Endothelial cell of umbilical vein (primary cell): ENCODE measurements around the gene EFCC1. TPM values are rescaled to one million over a fixed set of nuclear protein-coding genes. Genes with fewer than 3 reads are reported as not detected.

Source experiments
- BruUV-seq: library from RNA; stranded (reverse); fragments of 400-500 nt; replicated peaks from 2 replicates; lab custom pipeline; 2021; lab: Mats Ljungman, UMichigan
- CTCF ChIA-PET: fragments of 300-600, 350-600 bp; sonication (Branson Sonifier 250); formaldehyde crosslinking; loops from one replicate; lab custom pipeline; 2021; ENCODE audit warnings: antibody characterized with exemption, inconsistent platforms; lab: Charles Lee
- POLR2A ChIA-PET: fragments of 300-600, 350-600 bp; sonication (Branson Sonifier 250); formaldehyde crosslinking; loops from one replicate; lab custom pipeline; 2021; ENCODE audit warnings: antibody characterized with exemption, inconsistent platforms; lab: Charles Lee
- DNase-seq: peaks from one replicate; pipeline ENCODE4 v3.0.0-alpha.2; 2011; ENCODE audit warnings: low read depth, low spot score
- FAIRE-seq: peaks from 2 replicates; lab custom pipeline; 2011; peaks lifted over from hg19 to GRCh38; lab: Jason Lieb, UNC
- H2AFZ ChIP-seq: 2 replicates; pipeline ENCODE4 v1.6.0; 2012; ENCODE audit warnings: low read depth, low read length, control low read depth, inconsistent platforms
- H3K27ac ChIP-seq: 2 replicates; pipeline ENCODE4 v1.5.1; 2011; ENCODE audit warnings: low read depth, mild to moderate bottlenecking, control low read depth, low read length, moderate library complexity; ENCODE audit not compliant: insufficient read depth
- H3K27me3 ChIP-seq, 2 experiments: 2 replicates each; pipeline versions ENCODE4 v1.6.0 to v1.6.1; 2011; ENCODE audit warnings: low read length in 2 of 2, mixed read lengths in 1 of 2; ENCODE audit not compliant: control insufficient read depth in 2 of 2, insufficient read depth in 2 of 2
- H3K36me3 ChIP-seq, 2 experiments: 2 replicates in 1 of 2; 3 replicates in 1 of 2; pipeline ENCODE4 v1.5.1; 2011; ENCODE audit warnings: low read length in 2 of 2, mild to moderate bottlenecking in 1 of 2, moderate library complexity in 1 of 2; ENCODE audit not compliant: control insufficient read depth in 2 of 2, insufficient read depth in 2 of 2; ENCODE audit errors: extremely low read depth in 1 of 2
- H3K4me1 ChIP-seq: 3 replicates; pipeline ENCODE4 v1.5.1; 2011; ENCODE audit warnings: mild to moderate bottlenecking, low read length; ENCODE audit not compliant: control insufficient read depth, insufficient read depth; ENCODE audit errors: extremely low read depth
- H3K4me2 ChIP-seq: 2 replicates; pipeline ENCODE4 v1.6.1; 2011; ENCODE audit warnings: low read length, control low read depth, mixed read lengths; ENCODE audit not compliant: insufficient read depth
- H3K4me3 ChIP-seq, 3 experiments: fragments of 200-600 bp in 1 of 3; sonication (generic), shearing (Covaris generic) in 1 of 3; replicated peaks in 1 of 3; 2 replicates each; pipeline ENCODE4 v1.5.1; 2011 to 2016; ENCODE audit warnings: control low read depth in 3 of 3, low read length in 3 of 3, mild to moderate bottlenecking in 2 of 3, inconsistent platforms in 1 of 3, low read depth in 1 of 3, moderate library complexity in 1 of 3; ENCODE audit not compliant: insufficient read depth in 1 of 3
- H3K79me2 ChIP-seq: 2 replicates; pipeline ENCODE4 v1.6.0; 2012; ENCODE audit warnings: low read length, inconsistent platforms; ENCODE audit not compliant: control insufficient read depth, insufficient read depth
- H3K9ac ChIP-seq: replicated peaks from 2 replicates; pipeline ENCODE3; 2011; ENCODE audit warnings: low read length, control low read depth; ENCODE audit not compliant: insufficient read depth; ENCODE audit errors: extremely low read depth
- H3K9me1 ChIP-seq: replicated peaks from 3 replicates; pipeline ENCODE4 v1.6.0; 2011; ENCODE audit warnings: mild to moderate bottlenecking, low read length; ENCODE audit not compliant: control insufficient read depth, insufficient read depth; ENCODE audit errors: extremely low read depth
- H3K9me3 ChIP-seq: replicated peaks from 2 replicates; pipeline ENCODE4 v1.5.1; 2012; ENCODE audit warnings: low read length, inconsistent platforms; ENCODE audit not compliant: control insufficient read depth, insufficient read depth
- H4K20me1 ChIP-seq: replicated peaks from 2 replicates; pipeline ENCODE3; 2011; ENCODE audit warnings: mild to moderate bottlenecking, low read length; ENCODE audit not compliant: control insufficient read depth, insufficient read depth; ENCODE audit errors: extremely low read depth
- EZH2 ChIP-seq: IDR thresholded peaks from 2 replicates; pipeline ENCODE4 v1.6.1; 2012; ENCODE audit warnings: borderline replicate concordance, low read depth, mild to moderate bottlenecking, moderate library complexity, low read length, inconsistent platforms; ENCODE audit not compliant: severe bottlenecking
- FOS ChIP-seq: IDR thresholded peaks from 2 replicates; pipeline ENCODE4 v1.6.1; 2011; ENCODE audit warnings: mild to moderate bottlenecking, low read length, moderate library complexity, borderline replicate concordance; ENCODE audit not compliant: insufficient read depth
- GATA2 ChIP-seq: IDR thresholded peaks from 2 replicates; pipeline ENCODE4 v1.7.0; 2011; ENCODE audit warnings: low read depth, mild to moderate bottlenecking, moderate library complexity, mixed read lengths, low read length; ENCODE audit not compliant: insufficient read length, insufficient read depth
- JUN ChIP-seq: IDR thresholded peaks from 2 replicates; pipeline ENCODE4 v1.6.1; 2011; ENCODE audit warnings: borderline replicate concordance, low read depth; ENCODE audit not compliant: insufficient read length, insufficient read depth
- MYC ChIP-seq: IDR thresholded peaks from one replicate; pipeline ENCODE4 v1.6.1; 2011; ENCODE audit warnings: mild to moderate bottlenecking, low read depth, low read length
- POLR2A ChIP-seq: IDR thresholded peaks from 2 replicates; pipeline ENCODE4 v1.6.1; 2012; ENCODE audit warnings: low read depth, mild to moderate bottlenecking, control low read depth, low read length
- POLR2AphosphoS5 ChIP-seq: IDR thresholded peaks from 2 replicates; pipeline ENCODE4 v1.6.1; 2012; ENCODE audit warnings: low read depth, mild to moderate bottlenecking, control low read depth, low read length, moderate library complexity; ENCODE audit not compliant: insufficient read depth
- dilution Hi-C: fragments of 300-500 bp; cut with MboI; formaldehyde crosslinking; loops from one replicate; pipeline ENCODE4 v1.15.0; 2019; ENCODE audit warnings: low sequenced_read_pairs; ENCODE audit not compliant: extremely low pct_ligation_motif_present
- intact Hi-C: fragments of 100-400 bp; cut with micrococcal nuclease; formaldehyde crosslinking; loops from one replicate; pipeline ENCODE4 v1.10.0; 2022
- polyA plus RNA-seq, 4 experiments: library from polyadenylated mRNA; depleted of rRNA in 3 of 4; stranded (reverse) in 3 of 4; unstranded in 1 of 4; fragments of >200 nt; gene quantifications; 2 replicates each; pipeline versions ENCODE4 v1.2.1 to v1.2.3, GENCODE V29; 2011 to 2012; ENCODE audit warnings: missing spikeins in 1 of 4
- total RNA-seq: library from RNA; stranded (reverse); gene quantifications from 2 replicates; pipeline ENCODE4 v1.2.3, GENCODE V29; 2021
- TF ChIP-seq, protein P1 (sequence below), 2 donors: IDR thresholded peaks; 1 replicate in 1 of 2; 2 replicates in 1 of 2; pipeline ENCODE4 v1.5.1; 2011; ENCODE audit warnings: low read length in 2 of 2, mild to moderate bottlenecking in 2 of 2, moderate library complexity in 2 of 2, control low read depth in 1 of 2, inconsistent platforms in 1 of 2, low read depth in 1 of 2; ENCODE audit not compliant: insufficient read depth in 1 of 2; ENCODE audit errors: extremely low read depth in 1 of 2
- TF ChIP-seq, protein P2 (sequence below): IDR thresholded peaks from 2 replicates; pipeline ENCODE4 v1.6.1; 2011; ENCODE audit not compliant: insufficient read depth, insufficient read length

EFCC1 gene
- total and polyA plus RNA-seq, 2 donors (not counting 3 experiments of a cell fraction or from before 2014, with no cell fraction given): 0.73 to 1.3 TPM

DNA sequence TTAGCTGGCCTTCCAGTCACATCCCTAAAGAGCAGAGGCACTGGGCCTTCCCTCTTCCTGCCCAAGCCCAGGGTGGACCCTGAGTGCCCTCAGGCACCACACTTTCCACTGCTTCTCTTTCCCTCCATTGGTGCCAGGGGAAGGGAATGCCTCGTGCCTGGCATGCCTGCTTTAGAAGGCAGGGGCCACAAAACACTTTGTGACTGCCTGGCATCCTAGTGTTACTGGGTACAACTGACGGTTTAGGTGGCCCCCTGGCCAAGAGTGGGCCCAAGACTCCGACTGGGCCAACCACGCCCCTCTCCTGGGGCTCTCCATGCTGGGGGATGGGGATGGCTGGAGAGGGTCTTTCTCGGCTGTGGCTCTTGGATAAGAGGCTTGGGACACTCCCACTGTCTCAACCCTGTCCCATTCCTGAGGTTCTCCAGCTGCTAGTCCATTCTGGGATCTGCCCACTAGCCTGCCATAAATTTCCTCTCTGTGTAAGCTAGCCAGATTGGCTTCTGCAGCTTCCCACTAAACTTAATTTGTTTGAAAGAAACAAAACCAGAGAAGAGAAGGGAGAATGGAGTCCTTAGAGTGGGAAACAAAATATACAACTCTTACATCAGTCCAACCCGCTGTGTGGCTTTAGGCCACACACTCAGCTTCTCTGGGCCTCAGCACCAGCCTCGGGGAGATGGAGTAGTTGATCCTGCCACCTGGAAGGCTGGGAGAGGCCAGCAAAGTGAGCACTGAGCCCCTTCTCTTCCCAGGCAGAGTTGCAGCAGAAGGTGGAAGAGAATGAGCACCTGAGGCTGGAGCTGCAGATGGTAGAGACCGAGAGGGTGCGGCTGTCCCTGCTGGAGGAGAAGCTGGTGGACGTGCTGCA is 35.4 kb downstream of the EFCC1 start:
- Histone ChIP-seq H3K79me2 (no peaks in the 10 kb centered on the region), H3K4me1 (no peaks in the 10 kb centered on the region), H3K9ac (no peak overlapping the region), H3K4me3 (no peak overlapping the region), H3K27ac (no peak overlapping the region), H3K9me3 (no peaks in the 10 kb centered on the region), H4K20me1 (no peaks in the 10 kb centered on the region), H3K4me2 (no peak overlapping the region), H3K36me3 (no peaks in the 10 kb centered on the region), H2AFZ (no peak overlapping the region), H3K27me3 (no peaks in the 10 kb centered on the region), H3K9me1 (no peaks in the 10 kb centered on the region)
- dilution Hi-C loops: no loop called here
- intact Hi-C loops: no loop called here
- TF ChIP-seq, protein P1, sequence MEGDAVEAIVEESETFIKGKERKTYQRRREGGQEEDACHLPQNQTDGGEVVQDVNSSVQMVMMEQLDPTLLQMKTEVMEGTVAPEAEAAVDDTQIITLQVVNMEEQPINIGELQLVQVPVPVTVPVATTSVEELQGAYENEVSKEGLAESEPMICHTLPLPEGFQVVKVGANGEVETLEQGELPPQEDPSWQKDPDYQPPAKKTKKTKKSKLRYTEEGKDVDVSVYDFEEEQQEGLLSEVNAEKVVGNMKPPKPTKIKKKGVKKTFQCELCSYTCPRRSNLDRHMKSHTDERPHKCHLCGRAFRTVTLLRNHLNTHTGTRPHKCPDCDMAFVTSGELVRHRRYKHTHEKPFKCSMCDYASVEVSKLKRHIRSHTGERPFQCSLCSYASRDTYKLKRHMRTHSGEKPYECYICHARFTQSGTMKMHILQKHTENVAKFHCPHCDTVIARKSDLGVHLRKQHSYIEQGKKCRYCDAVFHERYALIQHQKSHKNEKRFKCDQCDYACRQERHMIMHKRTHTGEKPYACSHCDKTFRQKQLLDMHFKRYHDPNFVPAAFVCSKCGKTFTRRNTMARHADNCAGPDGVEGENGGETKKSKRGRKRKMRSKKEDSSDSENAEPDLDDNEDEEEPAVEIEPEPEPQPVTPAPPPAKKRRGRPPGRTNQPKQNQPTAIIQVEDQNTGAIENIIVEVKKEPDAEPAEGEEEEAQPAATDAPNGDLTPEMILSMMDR (IDR thresholded peaks at IDR 0.05; ENCODE audit: extremely low read depth in 1 of 2, insufficient read depth in 1 of 2, low read depth in 1 of 2, low read length in 2 of 2): no peak
- TF ChIP-seq FOS: no peak
- no peak for TF ChIP-seq GATA2
- no peak for TF ChIP-seq POLR2A
- TF ChIP-seq JUN: no peak
- TF ChIP-seq, protein P2, sequence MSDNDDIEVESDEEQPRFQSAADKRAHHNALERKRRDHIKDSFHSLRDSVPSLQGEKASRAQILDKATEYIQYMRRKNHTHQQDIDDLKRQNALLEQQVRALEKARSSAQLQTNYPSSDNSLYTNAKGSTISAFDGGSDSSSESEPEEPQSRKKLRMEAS: no peak
- no peak for TF ChIP-seq MYC
- TF ChIP-seq POLR2AphosphoS5: no peak
- no peak for TF ChIP-seq EZH2
- CTCF ChIA-PET: interaction anchor here (1.1 to 1.5 kb wide), 5 partner anchors 10 to 66 kb away, joined by 3 to 11 read pairs (median 4); no protein-coding TSS in a partner anchor
- no TSS peak for BruUV-seq
- FAIRE-seq (no peak), DNase-seq (no peak)
- POLR2A ChIA-PET: no interaction called here
